Astrocyte (in vitro differentiated cells and primary cell): ENCODE measurements around the gene ING5. TPM values are rescaled to one million over a fixed set of nuclear protein-coding genes. Genes with fewer than 3 reads are reported as not detected.

Experiments used
- DNase-seq: peaks from one replicate; pipeline ENCODE4 v3.0.0-alpha.2; 2010; ENCODE audit warnings: low read depth
- FAIRE-seq: peaks from 2 replicates; lab custom pipeline; 2011; peaks lifted over from hg19 to GRCh38; lab: Jason Lieb, UNC
- H2AFZ ChIP-seq: 2 replicates; pipeline ENCODE4 v1.6.0; 2012; ENCODE audit warnings: low read depth, low read length, inconsistent platforms
- H3K27ac ChIP-seq: 2 replicates; pipeline ENCODE4 v1.5.1; 2011; ENCODE audit warnings: low read depth, low read length, inconsistent platforms
- H3K27me3 ChIP-seq: 2 replicates; pipeline ENCODE4 v1.6.0; 2011; ENCODE audit warnings: low read length, inconsistent platforms; ENCODE audit not compliant: insufficient read depth
- H3K36me3 ChIP-seq: 2 replicates; pipeline ENCODE4 v1.5.1; 2011; ENCODE audit warnings: low read length, inconsistent platforms; ENCODE audit not compliant: insufficient read depth
- H3K4me1 ChIP-seq: 2 replicates; pipeline ENCODE4 v1.5.1; 2011; ENCODE audit warnings: low read length, inconsistent platforms; ENCODE audit not compliant: insufficient read depth
- H3K4me2 ChIP-seq: 2 replicates; pipeline ENCODE4 v1.6.0; 2012; ENCODE audit warnings: low read length, inconsistent platforms
- H3K4me3 ChIP-seq: 2 replicates; pipeline ENCODE4 v1.5.1; 2011; ENCODE audit warnings: low read depth, mild to moderate bottlenecking, low read length, inconsistent platforms; ENCODE audit not compliant: insufficient read depth
- H3K79me2 ChIP-seq: 2 replicates; pipeline ENCODE4 v1.6.0; 2012; ENCODE audit warnings: mild to moderate bottlenecking, low read length, inconsistent platforms; ENCODE audit not compliant: insufficient read depth
- H3K9ac ChIP-seq: 2 replicates; pipeline ENCODE4 v1.6.0; 2012; ENCODE audit warnings: mild to moderate bottlenecking, low read length, inconsistent platforms
- H3K9me3 ChIP-seq: 2 replicates; pipeline ENCODE4 v1.5.1; 2012; ENCODE audit warnings: low read depth, mild to moderate bottlenecking, low read length, inconsistent platforms; ENCODE audit not compliant: insufficient read depth
- H4K20me1 ChIP-seq: 2 replicates; pipeline ENCODE4 v1.6.0; 2012; ENCODE audit warnings: low read length, inconsistent platforms; ENCODE audit not compliant: insufficient read depth
- H3K27ac Mint-ChIP-seq: one replicate; pipeline ENCODE4 v1.8.0; 2021; ENCODE audit warnings: mild to moderate bottlenecking, mixed read lengths; ENCODE audit not compliant: unreplicated experiment
- H3K27me3 Mint-ChIP-seq: one replicate; pipeline ENCODE4 v1.8.0; 2021; ENCODE audit warnings: low read depth, mixed read lengths; ENCODE audit not compliant: unreplicated experiment
- H3K36me3 Mint-ChIP-seq: one replicate; pipeline ENCODE4 v1.8.0; 2021; ENCODE audit warnings: low read depth, mixed read lengths; ENCODE audit not compliant: unreplicated experiment
- H3K4me1 Mint-ChIP-seq: one replicate; pipeline ENCODE4 v1.8.0; 2021; ENCODE audit warnings: low read depth, mixed read lengths; ENCODE audit not compliant: unreplicated experiment
- H3K4me3 Mint-ChIP-seq: one replicate; pipeline ENCODE4 v1.8.0; 2021; ENCODE audit warnings: mild to moderate bottlenecking, moderate library complexity, mixed read lengths; ENCODE audit not compliant: unreplicated experiment
- H3K9me3 Mint-ChIP-seq: one replicate; pipeline ENCODE4 v1.8.0; 2021; ENCODE audit warnings: mild to moderate bottlenecking, mixed read lengths; ENCODE audit not compliant: unreplicated experiment
- CTCF ChIP-seq: IDR thresholded peaks from 2 replicates; pipeline ENCODE4 v1.5.1; 2011; ENCODE audit warnings: low read depth, mild to moderate bottlenecking, inconsistent platforms, low read length, moderate library complexity; ENCODE audit not compliant: insufficient read depth
- EZH2 ChIP-seq: IDR thresholded peaks from 2 replicates; pipeline ENCODE4 v1.6.1; 2012; ENCODE audit warnings: mild to moderate bottlenecking, low read length, inconsistent platforms; ENCODE audit not compliant: insufficient read depth
- total RNA-seq: library from RNA; stranded (reverse); gene quantifications from 2 replicates; pipeline ENCODE4 v1.2.1, GENCODE V29; 2021

The ING5 gene
- total RNA-seq, 1 donor from 2014 or later = 19.7 TPM

GRCh38 chr2:241724975-241725870, 23.4 kb downstream of the ING5 start:
- Mint-ChIP-seq H3K27ac (no peak overlapping the region), H3K27me3 (no peaks in the 10 kb centered on the region), H3K36me3 (peaks cover 37% of the 10 kb centered on the region), H3K9me3 (peaks cover 13% of the 10 kb centered on the region), H3K4me3 (no peak overlapping the region), H3K4me1 (no peaks in the 10 kb centered on the region)
- Histone ChIP-seq H3K9ac (no peak overlapping the region), H2AFZ (no peak overlapping the region), H3K36me3 (peaks cover 5% of the 10 kb centered on the region), H4K20me1 (no peaks in the 10 kb centered on the region), H3K9me3 (peaks cover 5% of the 10 kb centered on the region), H3K4me1 (no peaks in the 10 kb centered on the region), H3K79me2 (no peaks in the 10 kb centered on the region), H3K27ac (no peak overlapping the region), H3K4me3 (no peak overlapping the region), H3K27me3 (no peaks in the 10 kb centered on the region), H3K4me2 (no peak overlapping the region)
- no peak for FAIRE-seq
- DNase-seq = no peak
- TF ChIP-seq EZH2 (no peak), CTCF (no peak)

- Mint-ChIP-seq H3K36me3 (peaks cover 29% of the 10 kb centered on the region), H3K4me1 (no peaks in the 10 kb centered on the region), H3K9me3 (peaks cover 13% of the 10 kb centered on the region), H3K27ac (no peak overlapping the region), H3K27me3 (peaks cover 2% of the 10 kb centered on the region), H3K4me3 (no peak overlapping the region)
- Histone ChIP-seq H3K9me3 (peaks cover 5% of the 10 kb centered on the region), H3K36me3 (peaks cover 5% of the 10 kb centered on the region), H3K4me2 (no peak overlapping the region), H3K9ac (no peak overlapping the region), H3K79me2 (no peaks in the 10 kb centered on the region), H4K20me1 (no peaks in the 10 kb centered on the region), H3K27ac (no peak overlapping the region), H2AFZ (no peak overlapping the region), H3K27me3 (no peaks in the 10 kb centered on the region), H3K4me1 (no peaks in the 10 kb centered on the region), H3K4me3 (no peak overlapping the region)
- DNase-seq (no peak), FAIRE-seq (no peak)
- no peak for TF ChIP-seq EZH2
- TF ChIP-seq CTCF = no peak
Observed at GRCh38 chr2:241726459-241726858, 24.6 kb downstream of the ING5 start.

GRCh38 chr2:241728000-241728399, 26.2 kb downstream of the ING5 start:
- H3K4me3 ChIP-seq = no peak overlapping the region
- Mint-ChIP-seq H3K36me3 (peaks cover 15% of the 10 kb centered on the region), H3K9me3 (peaks cover 6% of the 10 kb centered on the region), H3K27me3 (peaks cover 2% of the 10 kb centered on the region), H3K4me3 (no peak overlapping the region), H3K4me1 (no peaks in the 10 kb centered on the region), H3K27ac (no peak overlapping the region)
- FAIRE-seq (no peak), DNase-seq (no peak)
- H3K4me2 ChIP-seq = no peak overlapping the region
- no peak for TF ChIP-seq CTCF
- TF ChIP-seq EZH2 = no peak
- H3K4me1 ChIP-seq = no peaks in the 10 kb centered on the region
- no peak overlapping the region for H3K9ac ChIP-seq
- peaks cover 5% of the 10 kb centered on the region for H3K36me3 ChIP-seq
- H3K9me3 ChIP-seq = peaks cover under 1% of the 10 kb centered on the region
- H3K79me2 ChIP-seq = no peaks in the 10 kb centered on the region
- H3K27me3 ChIP-seq = no peaks in the 10 kb centered on the region
- no peaks in the 10 kb centered on the region for H4K20me1 ChIP-seq
- no peak overlapping the region for H2AFZ ChIP-seq
- H3K27ac ChIP-seq = no peak overlapping the region
